Prostate gland (tissue), 2 donors: ENCODE data around the gene SLC5A10.

Experiments
- CTCF ChIP-seq, 4 experiments: fragments of 200-600 bp in 2 of 4; fragments of 450-650 bp in 2 of 4; sonication (generic) in 2 of 4; IDR thresholded peaks; 1 replicate in 3 of 4; 2 replicates in 1 of 4; pipeline ENCODE4 v1.5.1; 2016 to 2019; ENCODE audit warnings: antibody characterized with exemption in 4 of 4, mild to moderate bottlenecking in 2 of 4, moderate library complexity in 2 of 4
- POLR2A ChIP-seq: fragments of 450-650 bp; IDR thresholded peaks from one replicate; pipeline ENCODE4 v1.6.1; 2016; ENCODE audit warnings: antibody characterized with exemption, mild to moderate bottlenecking
- POLR2AphosphoS5 ChIP-seq: sonication (generic); formaldehyde crosslinking; IDR thresholded peaks from one replicate; pipeline ENCODE4 v1.6.1; 2017; ENCODE audit warnings: antibody characterized with exemption

GRCh38 chr17:19019041-19019941 lies 67.3 kb downstream of the SLC5A10 start:
- TF ChIP-seq CTCF (IDR thresholded peaks at IDR 0.05) (no peak), POLR2AphosphoS5 (no peak), POLR2A (no peak)
